CD8-positive, alpha-beta memory T cell (primary cell): ENCODE measurements around the gene BHMT. TPM values are rescaled to one million over a fixed set of nuclear protein-coding genes. Genes with fewer than 3 reads are reported as not detected.

Experiments used
- CTCF ChIA-PET: fragments of 350-600 bp; sonication (Branson Sonifier 250); formaldehyde crosslinking; loops from one replicate; lab custom pipeline; 2021; ENCODE audit warnings: antibody characterized with exemption; lab: Charles Lee
- POLR2A ChIA-PET: fragments of 350-600 bp; sonication (Branson Sonifier 250); formaldehyde crosslinking; loops from one replicate; lab custom pipeline; 2021; ENCODE audit warnings: antibody characterized with exemption; lab: Charles Lee
- DNase-seq, 5 donors: peaks; one replicate each; pipeline versions ENCODE4 v3.0.0 to v3.0.0-alpha.2; 2020 to 2022; ENCODE audit warnings: mixed read lengths in 1 of 5
- H3K27ac ChIP-seq: one replicate; pipeline ENCODE4 v1.7.0; 2013; ENCODE audit warnings: low read depth, mild to moderate bottlenecking, low read length, moderate library complexity
- H3K27me3 ChIP-seq: 2 replicates; pipeline ENCODE4 v1.7.0; 2013; ENCODE audit warnings: low read length, mild to moderate bottlenecking; ENCODE audit not compliant: insufficient read depth, poor library complexity, severe bottlenecking
- H3K36me3 ChIP-seq: 2 replicates; pipeline ENCODE4 v1.7.0; 2013; ENCODE audit warnings: mild to moderate bottlenecking, low read length, moderate library complexity; ENCODE audit not compliant: insufficient read depth
- H3K4me1 ChIP-seq: 2 replicates; pipeline ENCODE4 v1.7.0; 2013; ENCODE audit warnings: mild to moderate bottlenecking, low read length, moderate library complexity; ENCODE audit not compliant: insufficient read depth
- H3K4me3 ChIP-seq: 2 replicates; pipeline ENCODE4 v1.7.0; 2013; ENCODE audit warnings: mild to moderate bottlenecking, low read length
- H3K9me3 ChIP-seq: 2 replicates; pipeline ENCODE4 v1.7.0; 2013; ENCODE audit warnings: mild to moderate bottlenecking, low read length
- H3K27ac Mint-ChIP-seq, 8 donors: one replicate each; pipeline ENCODE4 v1.8.0; 2020 to 2021; ENCODE audit warnings: mixed read lengths in 8 of 8, mild to moderate bottlenecking in 6 of 8, inconsistent platforms in 3 of 8, moderate library complexity in 3 of 8
- H3K27me3 Mint-ChIP-seq, 2 donors: one replicate each; pipeline ENCODE4 v1.8.0; 2020 to 2021; ENCODE audit warnings: mixed read lengths in 2 of 2, mild to moderate bottlenecking in 1 of 2, moderate library complexity in 1 of 2
- H3K36me3 Mint-ChIP-seq, 3 donors: one replicate each; pipeline ENCODE4 v1.8.0; 2020 to 2021; ENCODE audit warnings: mixed read lengths in 3 of 3, inconsistent platforms in 1 of 3, mild to moderate bottlenecking in 1 of 3
- H3K4me1 Mint-ChIP-seq, 3 donors: one replicate each; pipeline ENCODE4 v1.8.0; 2020 to 2021; ENCODE audit warnings: mixed read lengths in 3 of 3, inconsistent platforms in 1 of 3, mild to moderate bottlenecking in 1 of 3
- H3K4me3 Mint-ChIP-seq, 7 donors: one replicate each; pipeline ENCODE4 v1.8.0; 2020 to 2021; ENCODE audit warnings: mixed read lengths in 7 of 7, mild to moderate bottlenecking in 6 of 7, moderate library complexity in 4 of 7, inconsistent platforms in 2 of 7
- H3K9me3 Mint-ChIP-seq, 5 donors: one replicate each; pipeline ENCODE4 v1.8.0; 2020 to 2022; ENCODE audit warnings: mixed read lengths in 5 of 5, mild to moderate bottlenecking in 3 of 5, moderate library complexity in 2 of 5, inconsistent platforms in 1 of 5
- polyA plus RNA-seq: library from polyadenylated mRNA; unstranded; fragments of 300-500 nt; fragmentation: Illumina TruSeq; gene quantifications from one replicate; pipeline ENCODE4 v1.2.3, GENCODE V29; 2021
- total RNA-seq, 2 experiments: library from RNA; stranded (reverse); gene quantifications; one replicate each; pipeline ENCODE4 v1.2.3, GENCODE V29; 2021

Gene BHMT, protein sequence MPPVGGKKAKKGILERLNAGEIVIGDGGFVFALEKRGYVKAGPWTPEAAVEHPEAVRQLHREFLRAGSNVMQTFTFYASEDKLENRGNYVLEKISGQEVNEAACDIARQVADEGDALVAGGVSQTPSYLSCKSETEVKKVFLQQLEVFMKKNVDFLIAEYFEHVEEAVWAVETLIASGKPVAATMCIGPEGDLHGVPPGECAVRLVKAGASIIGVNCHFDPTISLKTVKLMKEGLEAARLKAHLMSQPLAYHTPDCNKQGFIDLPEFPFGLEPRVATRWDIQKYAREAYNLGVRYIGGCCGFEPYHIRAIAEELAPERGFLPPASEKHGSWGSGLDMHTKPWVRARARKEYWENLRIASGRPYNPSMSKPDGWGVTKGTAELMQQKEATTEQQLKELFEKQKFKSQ
- total RNA-seq (not detected), polyA plus RNA-seq (not detected)

DNA sequence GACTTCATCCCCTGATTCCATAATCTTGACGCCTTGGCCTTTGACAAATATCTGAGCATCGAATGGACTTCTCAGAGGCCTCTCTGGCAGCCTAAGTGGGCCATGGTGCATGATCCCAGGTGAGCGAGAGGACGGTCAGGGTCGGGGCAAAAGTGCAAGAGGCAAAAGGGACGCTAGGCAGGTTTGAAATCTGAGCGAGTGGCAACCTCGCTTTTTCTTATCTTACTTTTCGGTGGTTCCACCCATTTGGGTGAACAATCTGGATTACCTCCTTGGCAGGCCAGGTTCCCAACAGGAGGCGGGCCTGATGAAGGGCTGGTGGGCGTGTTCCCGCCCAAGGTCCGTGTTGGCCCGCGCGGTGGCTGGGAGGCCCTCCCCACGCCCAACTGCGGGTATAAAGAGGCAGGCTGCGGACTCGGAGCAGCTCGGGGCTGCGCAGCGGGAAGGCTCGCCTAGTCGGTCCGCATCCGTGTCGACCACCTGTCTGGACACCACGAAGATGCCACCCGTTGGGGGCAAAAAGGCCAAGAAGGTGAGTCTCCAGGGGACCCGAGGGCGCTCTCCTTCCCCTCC lies at the start of gene BHMT:
TSS of gene BHMT (plus strand) at position 423 of the 573 bp plus-strand sequence. CDS start at position 500, 77 bp downstream.
- H3K27me3 ChIP-seq = peaks cover 5% of the 10 kb centered on the region
- H3K36me3 ChIP-seq = no peaks in the 10 kb centered on the region
- Mint-ChIP-seq H3K27me3 (peaks cover 37 to 64% of the 10 kb centered on the region in 2 donors), H3K36me3 (no peaks in the 10 kb centered on the region), H3K4me1 (peaks cover 0 to 3% (median 0%) of the 10 kb centered on the region in 3 donors), H3K4me3 (no peak within 1 kb of the TSS), H3K27ac (no peak within 1 kb of the TSS), H3K9me3 (no peaks in the 10 kb centered on the region)
- no peak for DNase-seq
- no peak within 1 kb of the TSS for H3K27ac ChIP-seq
- no peak within 1 kb of the TSS for H3K4me3 ChIP-seq
- H3K9me3 ChIP-seq = no peaks in the 10 kb centered on the region
- H3K4me1 ChIP-seq = no peaks in the 10 kb centered on the region
- ChIA-PET POLR2A (no interaction called here), CTCF (no interaction called here)

DNA sequence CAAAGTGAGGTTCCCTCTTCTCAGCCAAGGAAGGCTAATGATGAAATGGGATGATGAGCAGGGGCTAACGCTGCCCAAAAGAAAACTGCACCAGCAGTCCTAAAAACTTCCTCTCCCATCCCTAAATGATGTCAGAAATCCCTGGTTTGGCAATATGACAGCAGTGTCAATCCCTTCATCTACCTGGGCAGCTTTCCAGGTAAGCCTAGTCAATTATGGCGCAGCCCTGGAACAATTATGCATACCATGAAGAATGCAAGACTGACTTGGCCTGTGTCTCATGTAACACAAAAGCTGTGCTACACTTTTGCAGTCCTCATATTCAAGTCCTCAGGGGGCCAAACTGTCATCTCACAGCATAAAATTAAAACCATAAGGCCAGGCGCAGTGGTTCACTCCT lies 49.2 kb upstream of the BHMT start:
- CTCF ChIA-PET = no interaction called here
- Mint-ChIP-seq H3K27me3 (peaks cover 14 to 28% of the 10 kb centered on the region in 2 donors), H3K36me3 (no peaks in the 10 kb centered on the region), H3K27ac (no peak overlapping the region), H3K4me3 (no peak overlapping the region), H3K9me3 (peaks cover 0 to 2% (median 0%) of the 10 kb centered on the region in 5 donors), H3K4me1 (no peaks in the 10 kb centered on the region)
- POLR2A ChIA-PET = no interaction called here
- Histone ChIP-seq H3K27ac (no peak overlapping the region), H3K27me3 (no peaks in the 10 kb centered on the region), H3K36me3 (no peaks in the 10 kb centered on the region), H3K9me3 (no peaks in the 10 kb centered on the region), H3K4me1 (no peaks in the 10 kb centered on the region), H3K4me3 (no peak overlapping the region)
- no peak for DNase-seq

DNA sequence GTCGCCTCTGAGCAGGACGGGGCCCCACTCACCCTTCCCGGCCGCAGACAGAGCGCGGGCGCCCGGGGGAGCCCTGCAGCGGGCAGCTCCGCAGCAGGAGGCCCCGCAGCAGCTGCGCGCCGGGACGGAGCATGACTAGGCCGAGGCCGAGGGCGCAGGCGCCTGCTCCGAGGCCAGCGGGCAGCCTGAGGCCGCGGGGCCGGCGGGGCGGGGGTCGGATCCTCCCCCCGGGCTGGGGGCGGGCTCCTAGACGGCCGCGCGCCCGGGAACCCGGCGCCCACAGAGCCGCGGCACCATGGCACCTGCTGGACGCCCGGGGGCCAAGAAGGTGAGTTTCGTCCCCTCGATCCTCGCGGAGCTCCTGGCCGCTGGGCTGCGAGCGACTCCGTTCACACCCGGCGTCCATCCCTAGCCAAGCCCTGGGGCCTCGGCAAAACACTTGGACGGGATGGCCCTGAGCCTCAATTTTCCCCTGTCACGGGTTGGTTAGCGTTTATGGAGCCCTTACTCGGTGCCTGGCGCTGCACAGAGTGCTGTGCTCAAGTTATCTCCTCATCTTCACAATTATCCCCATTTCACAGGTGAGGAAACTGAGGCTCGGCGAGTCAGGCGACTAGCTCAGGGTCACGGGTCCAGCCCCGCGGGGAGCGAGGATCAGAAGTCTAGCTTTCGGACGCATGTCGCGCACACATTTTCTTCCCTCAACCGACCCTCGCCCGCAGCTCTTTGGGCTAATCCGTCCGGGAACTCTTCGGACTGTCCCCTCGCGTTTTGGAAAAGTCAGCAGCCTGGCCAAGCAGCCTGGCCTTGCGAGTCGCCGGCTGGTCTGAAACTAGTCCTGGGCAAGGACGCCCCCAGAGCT lies 41.9 kb upstream of the BHMT start, which contains the start of the genes BHMT2 and DMGDH:
TSS of gene BHMT2 (plus strand) at position 280 of the 862 bp plus-strand sequence. CDS start at position 296, 16 bp downstream.
TSS of gene DMGDH (minus strand) at position 187 of the 862 bp plus-strand sequence. CDS start at position 133, 54 bp downstream.
- ChIA-PET CTCF (interaction anchor here (0.9 kb wide), 1 partner anchor 10 kb away, joined by 3 read pairs; no protein-coding TSS in a partner anchor), POLR2A (no interaction called here)
- Mint-ChIP-seq H3K27ac (no peak within 1 kb of the TSS), H3K36me3 (no peaks in the 10 kb centered on the region), H3K4me3 (no peak within 1 kb of the TSS), H3K27me3 (peaks cover 26 to 56% of the 10 kb centered on the region in 2 donors), H3K4me1 (no peaks in the 10 kb centered on the region), H3K9me3 (no peaks in the 10 kb centered on the region)
- Histone ChIP-seq H3K4me1 (no peaks in the 10 kb centered on the region), H3K36me3 (no peaks in the 10 kb centered on the region), H3K4me3 (no peak within 1 kb of the TSS), H3K27me3 (peaks cover 11% of the 10 kb centered on the region), H3K9me3 (no peaks in the 10 kb centered on the region), H3K27ac (no peak within 1 kb of the TSS)
- DNase-seq = no peak

DNA sequence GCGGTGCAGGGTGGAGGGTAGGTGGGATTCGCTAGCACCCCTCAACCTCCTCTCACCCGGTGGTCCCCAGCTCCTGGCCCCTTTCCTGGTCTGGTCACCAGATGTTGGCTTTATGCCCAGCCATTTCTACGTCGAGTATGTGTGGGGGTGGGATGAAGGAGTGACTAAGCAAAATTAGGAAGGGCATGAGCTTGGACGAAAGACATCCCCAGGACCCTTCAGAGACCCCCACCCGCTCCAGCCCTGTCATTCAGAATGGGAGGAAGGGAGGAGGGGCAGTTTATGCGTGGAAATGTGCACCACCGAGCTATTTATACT lies 41.3 kb upstream of the BHMT start:
- no peak overlapping the region for H3K4me3 ChIP-seq
- H3K27ac ChIP-seq = no peak overlapping the region
- H3K9me3 Mint-ChIP-seq = no peaks in the 10 kb centered on the region
- no peaks in the 10 kb centered on the region for H3K36me3 Mint-ChIP-seq
- DNase-seq = no peak
- H3K4me1 Mint-ChIP-seq = no peaks in the 10 kb centered on the region
- CTCF ChIA-PET = no interaction called here
- no peak overlapping the region for H3K4me3 Mint-ChIP-seq
- H3K4me1 ChIP-seq = no peaks in the 10 kb centered on the region
- no peaks in the 10 kb centered on the region for H3K36me3 ChIP-seq
- H3K27me3 ChIP-seq = peaks cover 11% of the 10 kb centered on the region
- H3K9me3 ChIP-seq = no peaks in the 10 kb centered on the region
- no peak overlapping the region for H3K27ac Mint-ChIP-seq
- peaks cover 26 to 57% of the 10 kb centered on the region in 2 donors for H3K27me3 Mint-ChIP-seq
- POLR2A ChIA-PET = no interaction called here

DNA sequence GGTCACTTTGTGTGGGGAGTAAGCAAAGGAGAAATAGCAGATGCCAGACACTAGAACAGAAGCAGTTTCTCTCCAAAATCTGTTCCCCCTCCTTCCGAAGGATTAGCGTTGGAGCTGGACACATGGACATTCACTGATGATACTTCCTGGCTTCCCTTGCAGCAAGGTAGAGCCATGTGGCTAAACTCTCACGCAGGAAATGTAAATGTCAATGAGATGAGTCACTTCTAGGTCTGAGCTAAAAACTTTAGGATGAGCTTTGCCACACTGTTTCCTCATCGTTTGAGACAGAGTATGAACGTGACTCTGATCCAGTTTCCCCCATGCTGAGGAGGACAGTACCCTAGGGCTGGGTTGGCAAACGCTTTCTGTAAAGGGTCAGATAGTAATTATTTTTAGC lies 37.0 kb upstream of the BHMT start:
- ChIA-PET POLR2A (no interaction called here), CTCF (no interaction called here)
- H3K4me1 Mint-ChIP-seq = peaks cover 0 to 4% (median 3%) of the 10 kb centered on the region in 3 donors
- Histone ChIP-seq H3K4me1 (no peaks in the 10 kb centered on the region), H3K4me3 (no peak overlapping the region), H3K27ac (no peak overlapping the region), H3K36me3 (no peaks in the 10 kb centered on the region), H3K27me3 (peaks cover 10% of the 10 kb centered on the region), H3K9me3 (no peaks in the 10 kb centered on the region)
- no peak overlapping the region for H3K4me3 Mint-ChIP-seq
- no peak for DNase-seq
- no peak overlapping the region for H3K27ac Mint-ChIP-seq
- H3K36me3 Mint-ChIP-seq = no peaks in the 10 kb centered on the region
- no peaks in the 10 kb centered on the region for H3K9me3 Mint-ChIP-seq
- peaks cover 8 to 37% of the 10 kb centered on the region in 2 donors for H3K27me3 Mint-ChIP-seq

DNA sequence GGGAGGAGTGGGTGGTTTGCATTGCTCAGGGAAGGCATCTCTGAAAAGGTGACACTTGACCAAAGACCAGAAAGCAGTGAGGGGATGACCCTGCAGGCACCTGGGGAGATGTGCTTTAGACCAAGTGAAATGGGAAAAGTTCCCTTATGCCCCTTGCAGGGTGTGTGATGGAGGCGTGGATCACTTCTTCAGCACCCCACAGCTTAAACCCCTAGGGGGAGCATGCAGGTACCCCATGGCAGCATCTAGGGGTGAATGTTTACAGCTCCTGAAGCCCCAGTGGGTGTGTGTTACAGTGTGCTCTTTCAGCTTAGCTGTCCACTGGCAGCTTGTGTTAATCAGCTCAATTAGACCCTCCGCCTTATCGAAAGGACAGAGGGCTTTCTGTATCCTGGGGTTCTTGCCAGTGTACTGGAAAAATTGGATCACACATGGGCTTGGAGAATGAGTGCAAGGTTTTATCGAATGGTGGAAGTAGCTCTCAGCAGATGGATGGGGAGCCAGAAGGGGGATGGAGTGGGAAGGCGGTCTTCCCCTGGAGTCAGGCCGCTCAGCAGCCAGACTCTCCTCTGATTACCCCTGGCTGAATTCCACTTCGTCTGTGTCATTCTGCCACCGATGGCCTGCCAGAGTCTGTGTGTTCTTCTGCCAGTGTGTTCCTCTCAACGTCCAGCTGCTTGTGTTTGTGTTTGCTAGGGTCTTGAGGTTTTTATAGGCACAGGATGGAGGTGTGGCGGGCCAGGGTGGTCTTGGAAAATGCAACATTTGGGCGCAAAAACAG lies 35.8 kb upstream of the BHMT start:
- Histone ChIP-seq H3K9me3 (no peaks in the 10 kb centered on the region), H3K4me3 (no peak overlapping the region), H3K27ac (no peak overlapping the region), H3K27me3 (peaks cover 4% of the 10 kb centered on the region), H3K36me3 (no peaks in the 10 kb centered on the region), H3K4me1 (no peaks in the 10 kb centered on the region)
- Mint-ChIP-seq H3K9me3 (no peaks in the 10 kb centered on the region), H3K4me3 (no peak overlapping the region), H3K36me3 (no peaks in the 10 kb centered on the region), H3K27ac (no peak overlapping the region), H3K27me3 (peaks cover 3 to 31% of the 10 kb centered on the region in 2 donors), H3K4me1 (peaks cover 0 to 4% (median 3%) of the 10 kb centered on the region in 3 donors)
- CTCF ChIA-PET = no interaction called here
- no peak for DNase-seq
- POLR2A ChIA-PET = no interaction called here

DNA sequence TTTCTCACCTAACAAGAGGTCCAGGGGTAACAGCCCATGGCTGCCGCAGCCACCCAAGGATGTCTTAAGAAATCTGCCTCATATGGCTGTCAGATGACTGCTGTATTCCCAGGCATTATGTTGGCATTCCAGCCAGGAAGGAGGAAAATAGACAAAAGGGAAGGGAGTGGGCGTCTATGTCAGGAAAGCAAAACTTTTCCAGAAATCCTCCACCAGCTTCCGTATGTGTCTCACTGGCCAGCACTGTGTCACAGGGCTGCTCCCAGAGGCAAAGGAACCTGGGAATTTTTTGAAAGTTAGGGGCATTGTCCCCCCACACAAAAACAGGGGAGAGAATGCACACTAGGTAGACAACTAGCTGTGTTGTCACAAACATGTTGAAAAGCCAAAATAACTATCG lies 34.8 kb upstream of the BHMT start:
- Mint-ChIP-seq H3K36me3 (no peaks in the 10 kb centered on the region), H3K4me3 (no peak overlapping the region), H3K27ac (no peak overlapping the region), H3K27me3 (peaks cover 2 to 22% of the 10 kb centered on the region in 2 donors), H3K9me3 (no peaks in the 10 kb centered on the region), H3K4me1 (peaks cover 0 to 4% (median 3%) of the 10 kb centered on the region in 3 donors)
- DNase-seq = no peak
- Histone ChIP-seq H3K27ac (no peak overlapping the region), H3K36me3 (no peaks in the 10 kb centered on the region), H3K9me3 (no peaks in the 10 kb centered on the region), H3K4me1 (no peaks in the 10 kb centered on the region), H3K4me3 (no peak overlapping the region), H3K27me3 (peaks cover 4% of the 10 kb centered on the region)
- CTCF ChIA-PET = no interaction called here
- POLR2A ChIA-PET = no interaction called here
